PFSK-1 (cell line): Measurements from ENCODE around the gene PNPLA7.

Experiments
- FOXP2 ChIP-seq: optimal IDR thresholded peaks from 2 replicates; pipeline ENCODE3; 2011; ENCODE audit warnings: borderline replicate concordance, control low read depth, inconsistent platforms; ENCODE audit not compliant: insufficient read depth; ENCODE audit errors: extremely low read length, extremely low read depth
- POLR2AphosphoS5 ChIP-seq: IDR thresholded peaks from 2 replicates; pipeline ENCODE4 v1.6.1; 2012; ENCODE audit warnings: low read depth, mild to moderate bottlenecking, control low read depth, low read length, moderate library complexity
- SIN3A ChIP-seq: IDR thresholded peaks from 2 replicates; pipeline ENCODE4 v1.6.1; 2012; ENCODE audit warnings: mild to moderate bottlenecking, low read length, moderate library complexity, borderline replicate concordance; ENCODE audit not compliant: insufficient read depth
- TAF1 ChIP-seq: IDR thresholded peaks from 2 replicates; pipeline ENCODE4 v1.6.1; 2012; ENCODE audit warnings: low read length, control low read depth, borderline replicate concordance; ENCODE audit not compliant: insufficient read depth
- TF ChIP-seq, protein P1 (sequence below), 2 experiments: IDR thresholded peaks; 2 replicates each; pipeline versions ENCODE4 v1.6.1 to v1.8.0; 2011 to 2012; ENCODE audit warnings: low read depth in 2 of 2, low read length in 2 of 2, control low read depth in 1 of 2, inconsistent platforms in 1 of 2, mild to moderate bottlenecking in 1 of 2, moderate library complexity in 1 of 2; ENCODE audit not compliant: insufficient read depth in 1 of 2

Gene PNPLA7

DNA sequence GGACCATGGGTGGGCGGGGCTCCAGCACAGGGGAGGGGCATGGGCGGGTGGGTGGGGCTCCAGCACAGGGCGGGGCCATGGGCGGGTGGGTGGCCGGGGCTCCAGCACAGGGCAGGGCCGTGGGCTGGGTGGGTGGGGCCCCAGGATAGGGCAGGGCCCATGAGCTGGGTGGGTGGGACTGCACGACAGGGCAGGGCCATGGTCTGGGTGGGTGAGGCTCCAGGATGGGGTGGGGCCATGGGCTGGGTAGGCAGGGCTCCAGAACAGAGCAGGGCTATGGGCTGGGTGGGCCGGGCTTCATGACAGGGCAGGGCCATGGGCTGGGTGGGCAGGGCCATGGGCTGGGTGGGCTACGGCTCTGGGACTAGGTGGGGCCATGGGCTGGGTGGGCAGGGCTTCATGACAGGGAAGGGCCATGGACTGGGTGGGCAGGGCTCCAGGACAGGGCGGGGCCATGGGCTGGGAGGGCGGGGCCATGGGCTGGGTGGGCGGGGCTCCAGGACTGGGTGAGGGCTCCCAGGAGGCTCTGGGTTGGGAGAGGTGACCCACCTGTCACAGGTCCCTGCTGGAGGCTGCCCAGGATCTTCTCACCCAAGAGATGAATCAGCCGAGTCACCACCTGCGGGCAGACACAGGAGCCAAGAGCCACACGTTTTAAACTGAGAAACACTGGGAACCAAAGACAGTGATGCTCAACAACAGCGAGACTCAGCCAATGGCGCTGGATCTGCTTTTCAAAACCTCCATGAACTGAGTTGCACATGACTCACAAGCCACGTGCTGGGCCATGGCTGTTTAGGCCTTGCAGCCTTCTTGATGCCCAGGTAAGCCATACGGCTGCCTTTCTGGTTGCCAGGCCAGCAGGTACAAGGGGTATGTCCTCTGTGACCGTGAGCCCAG is 57.5 kb downstream of the PNPLA7 start:
- TF ChIP-seq TAF1 (no peak), SIN3A (no peak), FOXP2 (no peak), POLR2AphosphoS5 (no peak)
- TF ChIP-seq, protein P1, sequence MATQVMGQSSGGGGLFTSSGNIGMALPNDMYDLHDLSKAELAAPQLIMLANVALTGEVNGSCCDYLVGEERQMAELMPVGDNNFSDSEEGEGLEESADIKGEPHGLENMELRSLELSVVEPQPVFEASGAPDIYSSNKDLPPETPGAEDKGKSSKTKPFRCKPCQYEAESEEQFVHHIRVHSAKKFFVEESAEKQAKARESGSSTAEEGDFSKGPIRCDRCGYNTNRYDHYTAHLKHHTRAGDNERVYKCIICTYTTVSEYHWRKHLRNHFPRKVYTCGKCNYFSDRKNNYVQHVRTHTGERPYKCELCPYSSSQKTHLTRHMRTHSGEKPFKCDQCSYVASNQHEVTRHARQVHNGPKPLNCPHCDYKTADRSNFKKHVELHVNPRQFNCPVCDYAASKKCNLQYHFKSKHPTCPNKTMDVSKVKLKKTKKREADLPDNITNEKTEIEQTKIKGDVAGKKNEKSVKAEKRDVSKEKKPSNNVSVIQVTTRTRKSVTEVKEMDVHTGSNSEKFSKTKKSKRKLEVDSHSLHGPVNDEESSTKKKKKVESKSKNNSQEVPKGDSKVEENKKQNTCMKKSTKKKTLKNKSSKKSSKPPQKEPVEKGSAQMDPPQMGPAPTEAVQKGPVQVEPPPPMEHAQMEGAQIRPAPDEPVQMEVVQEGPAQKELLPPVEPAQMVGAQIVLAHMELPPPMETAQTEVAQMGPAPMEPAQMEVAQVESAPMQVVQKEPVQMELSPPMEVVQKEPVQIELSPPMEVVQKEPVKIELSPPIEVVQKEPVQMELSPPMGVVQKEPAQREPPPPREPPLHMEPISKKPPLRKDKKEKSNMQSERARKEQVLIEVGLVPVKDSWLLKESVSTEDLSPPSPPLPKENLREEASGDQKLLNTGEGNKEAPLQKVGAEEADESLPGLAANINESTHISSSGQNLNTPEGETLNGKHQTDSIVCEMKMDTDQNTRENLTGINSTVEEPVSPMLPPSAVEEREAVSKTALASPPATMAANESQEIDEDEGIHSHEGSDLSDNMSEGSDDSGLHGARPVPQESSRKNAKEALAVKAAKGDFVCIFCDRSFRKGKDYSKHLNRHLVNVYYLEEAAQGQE (IDR thresholded peaks at IDR 0.05; ENCODE audit: insufficient read depth in 1 of 2, low read depth in 2 of 2, low read length in 2 of 2): no peak

DNA sequence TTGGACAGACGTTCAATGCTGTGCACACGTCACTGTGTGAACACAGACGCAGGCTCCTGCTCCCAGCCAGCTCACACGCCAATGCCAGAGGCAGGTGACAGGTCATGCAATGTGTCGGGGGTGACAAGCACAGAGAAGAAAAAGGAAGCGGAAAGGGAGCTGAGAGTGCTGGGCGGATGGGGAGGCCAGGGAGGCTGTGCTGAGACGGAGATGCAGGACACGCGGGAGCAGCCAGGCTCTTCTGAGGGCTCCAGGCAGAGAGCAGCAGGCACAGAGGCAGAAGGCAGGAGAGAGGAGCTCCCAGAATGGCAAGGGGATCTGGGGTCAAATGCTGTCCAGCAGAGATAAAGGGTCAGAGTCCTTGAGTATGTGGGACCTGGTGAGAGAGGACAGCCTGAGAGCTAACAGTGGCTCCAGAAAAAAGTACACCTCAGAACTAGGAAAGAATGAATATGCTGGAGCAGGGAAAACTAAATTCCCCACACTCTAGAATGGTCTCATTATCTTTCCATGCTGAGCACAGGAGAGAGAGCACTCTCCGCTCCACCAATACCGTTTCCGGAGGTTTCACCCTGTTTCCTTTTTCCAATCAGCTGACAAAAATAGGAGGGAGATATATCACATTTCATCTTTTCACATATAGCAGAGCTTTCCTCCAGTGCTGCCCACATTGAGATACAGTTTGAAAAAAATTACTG is 58.3 kb downstream of the PNPLA7 start:
- TF ChIP-seq TAF1 (no peak), SIN3A (no peak), POLR2AphosphoS5 (no peak)

DNA sequence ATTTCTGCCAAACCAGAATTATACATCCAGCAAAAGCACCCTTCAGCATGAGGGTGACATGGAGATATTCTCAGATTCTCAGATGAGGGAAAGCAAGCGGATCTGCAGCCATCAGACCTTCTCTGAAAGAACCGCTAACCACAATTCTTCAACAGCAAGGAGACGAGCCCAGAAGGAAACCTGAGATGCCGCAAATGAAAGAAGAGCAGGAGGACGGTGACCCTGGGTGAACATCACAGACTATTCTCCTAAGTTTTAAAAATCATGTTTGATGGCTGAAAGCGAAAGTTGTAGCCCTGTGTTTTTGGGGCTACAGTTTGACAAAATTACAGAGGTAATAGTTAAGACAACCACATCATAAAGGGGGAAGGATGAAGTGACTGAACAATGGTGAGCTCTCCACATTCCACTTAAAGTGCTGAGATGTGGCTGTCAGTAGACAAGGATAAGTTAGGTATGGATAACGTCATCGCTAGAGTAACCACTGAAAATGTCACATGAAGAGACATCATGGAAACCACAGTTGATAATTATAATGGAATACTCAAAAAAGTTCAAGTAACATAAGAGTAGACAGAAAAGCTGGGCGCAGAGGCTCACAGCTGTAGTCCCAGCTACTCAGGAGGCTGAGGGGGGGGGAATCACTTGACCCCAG is 59.5 kb downstream of the PNPLA7 start:
- TF ChIP-seq TAF1 (no peak), POLR2AphosphoS5 (no peak), SIN3A (no peak), FOXP2 (no peak)
- TF ChIP-seq, protein P1 (IDR thresholded peaks at IDR 0.05; ENCODE audit: insufficient read depth in 1 of 2, low read depth in 2 of 2, low read length in 2 of 2): no peak

DNA sequence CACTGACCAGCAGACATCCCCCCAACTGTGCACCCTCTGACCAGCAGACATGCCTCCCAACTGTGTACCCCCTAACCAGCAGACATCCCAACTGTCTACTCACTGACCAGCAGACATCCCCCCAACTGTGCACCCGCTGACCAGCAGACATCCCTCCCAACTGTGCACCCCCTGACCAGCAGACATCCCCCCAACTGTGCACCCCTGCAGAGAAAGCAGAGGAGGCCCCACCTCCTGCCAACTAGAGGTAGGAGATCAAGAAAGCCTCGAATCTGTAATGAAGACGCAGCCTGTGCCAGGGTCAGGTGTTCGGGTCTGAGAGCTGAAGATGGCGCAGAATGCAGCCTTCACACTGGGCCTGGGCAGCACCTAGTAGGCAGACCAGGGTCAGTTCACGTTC is 61.3 kb downstream of the PNPLA7 start:
- TF ChIP-seq FOXP2 (no peak), TAF1 (no peak), POLR2AphosphoS5 (no peak), SIN3A (no peak)
- TF ChIP-seq, protein P1 (IDR thresholded peaks at IDR 0.05; ENCODE audit: insufficient read depth in 1 of 2, low read depth in 2 of 2, low read length in 2 of 2): no peak

DNA sequence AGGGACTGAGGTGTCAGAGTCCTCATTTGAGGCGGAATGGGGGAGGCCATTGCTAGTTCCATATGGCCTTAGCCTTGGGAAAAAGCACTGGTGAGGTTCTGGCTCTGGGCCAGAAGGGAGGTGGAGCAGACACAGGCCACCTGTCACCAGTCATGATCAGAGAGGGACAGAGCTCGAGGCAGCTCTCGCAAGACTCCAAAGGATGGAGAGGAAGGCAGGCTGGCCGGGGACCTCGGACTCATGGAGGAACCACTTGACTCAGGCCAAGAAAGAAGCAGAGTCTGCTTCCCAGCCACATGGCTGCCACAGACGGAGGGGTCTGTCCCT is 61.9 kb downstream of the PNPLA7 start:
- no peak for TF ChIP-seq SIN3A
- TF ChIP-seq, protein P1 (IDR thresholded peaks at IDR 0.05; ENCODE audit: insufficient read depth in 1 of 2, low read depth in 2 of 2, low read length in 2 of 2): no peak
- TF ChIP-seq TAF1: no peak
- TF ChIP-seq FOXP2: no peak
- TF ChIP-seq POLR2AphosphoS5: no peak
